H9 (cell line): ENCODE results near the gene SLC45A1. TPM values are rescaled to one million over a fixed set of nuclear protein-coding genes. Genes with fewer than 3 reads are reported as not detected.

Experiments used
- DNase-seq: peaks from one replicate; pipeline ENCODE4 v3.0.0-alpha.2; 2017
- H2AFZ ChIP-seq: one replicate; pipeline ENCODE4 v1.6.1; 2013; ENCODE audit warnings: mild to moderate bottlenecking, low read length, control low read depth, moderate library complexity
- H2AK5ac ChIP-seq: 2 replicates; pipeline ENCODE4 v1.6.1; 2013; ENCODE audit warnings: low read length, control low read depth, mixed read lengths; ENCODE audit not compliant: insufficient read length
- H2BK120ac ChIP-seq: one replicate; pipeline ENCODE4 v1.6.1; 2013; ENCODE audit warnings: low read depth, mild to moderate bottlenecking, low read length, control low read depth, inconsistent platforms; ENCODE audit not compliant: poor library complexity, severe bottlenecking
- H2BK12ac ChIP-seq: 2 replicates; pipeline ENCODE4 v1.6.1; 2013; ENCODE audit warnings: low read length, control low read depth, mixed read lengths, low read depth; ENCODE audit not compliant: insufficient read length
- H2BK15ac ChIP-seq: 2 replicates; pipeline ENCODE4 v1.6.1; 2013; ENCODE audit warnings: low read depth, low read length, control low read depth
- H2BK20ac ChIP-seq: one replicate; pipeline ENCODE4 v1.6.1; 2013; ENCODE audit warnings: low read depth, mild to moderate bottlenecking, low read length, control low read depth, inconsistent platforms; ENCODE audit not compliant: poor library complexity, severe bottlenecking
- H2BK5ac ChIP-seq: 2 replicates; pipeline ENCODE4 v1.6.1; 2013; ENCODE audit warnings: low read length, control low read depth, mixed read lengths; ENCODE audit not compliant: insufficient read length
- H3K14ac ChIP-seq: 2 replicates; pipeline ENCODE4 v1.6.1; 2013; ENCODE audit warnings: low read length, control low read depth; ENCODE audit not compliant: insufficient read depth
- H3K18ac ChIP-seq: 2 replicates; pipeline ENCODE4 v1.6.1; 2013; ENCODE audit warnings: low read depth, mild to moderate bottlenecking, mixed read lengths, low read length, control low read depth; ENCODE audit not compliant: insufficient read length
- H3K23ac ChIP-seq: 2 replicates; pipeline ENCODE4 v1.6.1; 2013; ENCODE audit warnings: low read length, control low read depth, mixed read lengths, low read depth; ENCODE audit not compliant: insufficient read length
- H3K23me2 ChIP-seq: 2 replicates; pipeline ENCODE4 v1.6.1; 2013; ENCODE audit warnings: low read depth, mild to moderate bottlenecking, mixed read lengths, low read length, control low read depth; ENCODE audit not compliant: insufficient read length, poor library complexity, severe bottlenecking
- H3K27ac ChIP-seq: 2 replicates; pipeline ENCODE4 v1.5.1; 2013; ENCODE audit warnings: low read length, control low read depth, mixed read lengths, low read depth; ENCODE audit not compliant: insufficient read length
- H3K27me3 ChIP-seq: 2 replicates; pipeline ENCODE4 v1.6.1; 2013; ENCODE audit warnings: low read length, control low read depth, inconsistent platforms; ENCODE audit not compliant: insufficient read depth
- H3K4ac ChIP-seq: 2 replicates; pipeline ENCODE4 v1.6.1; 2013; ENCODE audit warnings: low read depth, mild to moderate bottlenecking, control low read depth, inconsistent platforms, low read length, moderate library complexity
- H3K4me1 ChIP-seq: 2 replicates; pipeline ENCODE4 v1.6.1; 2013; ENCODE audit warnings: low read length, control low read depth, inconsistent platforms; ENCODE audit not compliant: insufficient read depth
- H3K4me2 ChIP-seq: 2 replicates; pipeline ENCODE4 v1.6.1; 2013; ENCODE audit warnings: low read length, control low read depth, mixed read lengths; ENCODE audit not compliant: insufficient read length, insufficient read depth
- H3K56ac ChIP-seq: 2 replicates; pipeline ENCODE4 v1.6.1; 2013; ENCODE audit warnings: low read depth, mild to moderate bottlenecking, mixed read lengths, low read length, control low read depth; ENCODE audit not compliant: insufficient read length
- H3K79me1 ChIP-seq: 2 replicates; pipeline ENCODE4 v1.6.1; 2013; ENCODE audit warnings: low read depth, mild to moderate bottlenecking, moderate library complexity, low read length, control low read depth, inconsistent platforms; ENCODE audit not compliant: insufficient read depth, poor library complexity, severe bottlenecking
- H3K79me2 ChIP-seq: 2 replicates; pipeline ENCODE4 v1.6.1; 2013; ENCODE audit warnings: low read length, control low read depth, inconsistent platforms; ENCODE audit not compliant: insufficient read depth
- H3K9ac ChIP-seq: 2 replicates; pipeline ENCODE4 v1.6.1; 2013; ENCODE audit warnings: low read length, control low read depth, mixed read lengths; ENCODE audit not compliant: insufficient read length; ENCODE audit errors: extremely low read depth
- H3K9me3 ChIP-seq: one replicate; pipeline ENCODE4 v1.6.1; 2013; ENCODE audit warnings: low read depth, low read length, inconsistent platforms; ENCODE audit not compliant: control insufficient read depth
- H3T11ph ChIP-seq: one replicate; pipeline ENCODE4 v1.6.1; 2013; ENCODE audit warnings: mild to moderate bottlenecking, low read length, control low read depth, inconsistent platforms
- H4K20me1 ChIP-seq: one replicate; pipeline ENCODE4 v1.6.1; 2013; ENCODE audit not compliant: control insufficient read depth, insufficient read length, insufficient read depth
- H4K5ac ChIP-seq: 2 replicates; pipeline ENCODE4 v1.6.1; 2013; ENCODE audit warnings: low read depth, mild to moderate bottlenecking, mixed read lengths, low read length, control low read depth; ENCODE audit not compliant: insufficient read length
- H4K8ac ChIP-seq: replicated peaks from 2 replicates; pipeline ENCODE4 v1.6.1; 2013; ENCODE audit warnings: low read length, control low read depth, mixed read lengths, low read depth; ENCODE audit not compliant: insufficient read length
- H4K91ac ChIP-seq: 2 replicates; pipeline ENCODE4 v1.6.1; 2013; ENCODE audit warnings: low read depth, mild to moderate bottlenecking, moderate library complexity, mixed read lengths, low read length, control low read depth; ENCODE audit not compliant: insufficient read length
- H3K27ac Mint-ChIP-seq, 3 experiments: 2 replicates in 2 of 3; 3 replicates in 1 of 3; pipeline ENCODE4 v1.8.0; 2020 to 2021; ENCODE audit warnings: mixed read lengths in 3 of 3, mild to moderate bottlenecking in 1 of 3, moderate library complexity in 1 of 3
- H3K27me3 Mint-ChIP-seq: 2 replicates; pipeline ENCODE4 v1.8.0; 2021; ENCODE audit warnings: low read depth, mild to moderate bottlenecking, moderate library complexity, mixed read lengths
- H3K36me3 Mint-ChIP-seq, 3 experiments: 2 replicates in 2 of 3; 3 replicates in 1 of 3; pipeline ENCODE4 v1.8.0; 2020 to 2021; ENCODE audit warnings: low read depth in 3 of 3, mixed read lengths in 3 of 3; ENCODE audit not compliant: insufficient read depth in 1 of 3
- H3K4me1 Mint-ChIP-seq, 2 experiments: 2 replicates each; pipeline ENCODE4 v1.8.0; 2020; ENCODE audit warnings: mixed read lengths in 2 of 2
- H3K4me3 Mint-ChIP-seq, 2 experiments: 2 replicates in 1 of 2; 3 replicates in 1 of 2; pipeline ENCODE4 v1.8.0; 2020 to 2021; ENCODE audit warnings: mild to moderate bottlenecking in 2 of 2, mixed read lengths in 2 of 2, moderate library complexity in 1 of 2
- H3K9me3 Mint-ChIP-seq, 2 experiments: 2 replicates in 1 of 2; 3 replicates in 1 of 2; pipeline ENCODE4 v1.8.0; 2020; ENCODE audit warnings: mild to moderate bottlenecking in 2 of 2, mixed read lengths in 2 of 2, moderate library complexity in 1 of 2
- WGBS: extraction: QIAGEN DNeasy Blood & Tissue Kit; methylation state at CpG from one replicate; pipeline ENCODE4 v1.1.7; 2013; ENCODE audit warnings: missing lambda C conversion rate, low lambda C conversion rate, mixed read lengths; ENCODE audit not compliant: insufficient read length; ENCODE audit errors: extremely low coverage; 5-methylcytosine and 5-hydroxymethylcytosine counted together
- total RNA-seq: library from RNA; stranded (reverse); gene quantifications from 2 replicates; pipeline ENCODE4 v1.2.1, GENCODE V29; 2021
- TF ChIP-seq, protein P1 (sequence below): fragments of 200-600 bp; sonication (generic); conservative IDR thresholded peaks from 3 replicates; pipeline ENCODE4 v1.8.0; 2021; ENCODE audit warnings: antibody characterized with exemption, mild to moderate bottlenecking

The SLC45A1 gene
- total RNA-seq, 1 experiment from 2014 or later, result 0.63 TPM

DNA sequence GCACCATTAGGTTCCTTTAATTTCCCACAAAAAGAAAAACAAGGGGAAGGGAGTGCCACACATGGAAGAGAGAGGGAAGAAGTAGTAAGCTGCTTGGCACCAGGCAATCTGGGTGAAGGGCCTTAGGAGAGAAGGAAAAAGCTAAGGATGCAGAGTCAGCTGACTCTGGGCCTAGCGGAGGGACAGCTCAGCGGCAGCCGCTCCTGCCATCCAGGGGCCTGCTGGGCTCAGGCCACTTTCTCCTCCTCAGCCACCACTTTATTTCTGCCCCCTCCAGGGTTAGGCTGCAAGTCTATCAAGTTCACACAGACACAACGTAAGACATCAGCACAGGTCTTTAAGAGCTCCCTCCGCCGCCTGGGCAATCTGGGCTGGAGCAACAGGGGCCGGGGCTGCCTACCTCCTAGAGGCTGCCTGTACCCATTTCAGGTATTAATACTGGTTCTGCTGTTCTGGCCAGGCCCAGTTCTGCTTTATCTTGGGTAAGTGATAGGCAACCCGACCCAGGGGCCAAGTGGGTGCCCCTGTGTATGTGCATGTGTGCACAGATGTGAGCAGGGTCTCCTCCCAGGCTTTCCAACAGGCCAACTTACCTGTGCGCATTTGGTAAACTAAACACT lies 53.6 kb downstream of the SLC45A1 start:
- no peak overlapping the region for H4K91ac ChIP-seq
- H4K20me1 ChIP-seq, result no peaks in the 10 kb centered on the region
- Mint-ChIP-seq H3K27me3 (no peaks in the 10 kb centered on the region), H3K4me3 (peak overlapping the region in 1 of 2 experiments; percentile 13; a peak in 1 of 5 replicates), H3K27ac (peak overlapping the region; percentile 81 to 91 (median 82)), H3K4me1 (peaks cover 71 to 74% of the 10 kb centered on the region in 2 experiments), H3K36me3 (peaks cover 2 to 7% (median 5%) of the 10 kb centered on the region in 3 experiments; a peak in 4 of 7 replicates), H3K9me3 (no peaks in the 10 kb centered on the region)
- H3K18ac ChIP-seq, result no peak overlapping the region
- no peaks in the 10 kb centered on the region for H3K27me3 ChIP-seq
- no peak overlapping the region for H3K56ac ChIP-seq
- H2BK15ac ChIP-seq, result no peak overlapping the region
- no peak overlapping the region for H4K5ac ChIP-seq
- peaks cover 18% of the 10 kb centered on the region; the same call in 1 of the 2 replicates for H3K4me1 ChIP-seq
- H3K79me1 ChIP-seq, result no peaks in the 10 kb centered on the region
- H3T11ph ChIP-seq, result no peak overlapping the region
- no peak overlapping the region for H2BK20ac ChIP-seq
- H2BK5ac ChIP-seq, result no peak overlapping the region
- no peak overlapping the region for H3K23ac ChIP-seq
- WGBS, result no CpG with 5 or more reads among the region's 9 CpGs
- H3K27ac ChIP-seq, result no peak overlapping the region
- no peaks in the 10 kb centered on the region for H3K9me3 ChIP-seq
- no peak overlapping the region for H3K4me2 ChIP-seq
- H2AK5ac ChIP-seq, result no peak overlapping the region
- no peak overlapping the region for H4K8ac ChIP-seq
- H3K9ac ChIP-seq, result no peak overlapping the region
- H2AFZ ChIP-seq, result no peak overlapping the region
- no peaks in the 10 kb centered on the region for H3K23me2 ChIP-seq
- H2BK120ac ChIP-seq, result no peak overlapping the region
- no peak overlapping the region for H2BK12ac ChIP-seq
- peaks cover 2% of the 10 kb centered on the region; the same call in 1 of the 2 replicates for H3K79me2 ChIP-seq
- TF ChIP-seq, protein P1, sequence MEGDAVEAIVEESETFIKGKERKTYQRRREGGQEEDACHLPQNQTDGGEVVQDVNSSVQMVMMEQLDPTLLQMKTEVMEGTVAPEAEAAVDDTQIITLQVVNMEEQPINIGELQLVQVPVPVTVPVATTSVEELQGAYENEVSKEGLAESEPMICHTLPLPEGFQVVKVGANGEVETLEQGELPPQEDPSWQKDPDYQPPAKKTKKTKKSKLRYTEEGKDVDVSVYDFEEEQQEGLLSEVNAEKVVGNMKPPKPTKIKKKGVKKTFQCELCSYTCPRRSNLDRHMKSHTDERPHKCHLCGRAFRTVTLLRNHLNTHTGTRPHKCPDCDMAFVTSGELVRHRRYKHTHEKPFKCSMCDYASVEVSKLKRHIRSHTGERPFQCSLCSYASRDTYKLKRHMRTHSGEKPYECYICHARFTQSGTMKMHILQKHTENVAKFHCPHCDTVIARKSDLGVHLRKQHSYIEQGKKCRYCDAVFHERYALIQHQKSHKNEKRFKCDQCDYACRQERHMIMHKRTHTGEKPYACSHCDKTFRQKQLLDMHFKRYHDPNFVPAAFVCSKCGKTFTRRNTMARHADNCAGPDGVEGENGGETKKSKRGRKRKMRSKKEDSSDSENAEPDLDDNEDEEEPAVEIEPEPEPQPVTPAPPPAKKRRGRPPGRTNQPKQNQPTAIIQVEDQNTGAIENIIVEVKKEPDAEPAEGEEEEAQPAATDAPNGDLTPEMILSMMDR, result no peak
- no peak for DNase-seq
- no peak overlapping the region for H3K14ac ChIP-seq
- no peak overlapping the region for H3K4ac ChIP-seq
